Right lobe of liver (tissue), 6 donors: ENCODE measurements around the gene ALKBH7. TPM values are rescaled to one million over a fixed set of nuclear protein-coding genes. Genes with fewer than 3 reads are reported as not detected.

ENCODE experiments used
- ATAC-seq, 4 donors: fragments of 200-7000 bp; cut with Tn5 transposase; one replicate each; pipeline ENCODE4 v1.9.1; 2020; ENCODE audit warnings: mild to moderate bottlenecking in 4 of 4, moderate library complexity in 4 of 4
- DNase-seq, 3 donors: peaks; one replicate each; pipeline ENCODE4 v3.0.0-alpha.2; 2020
- H3K27ac ChIP-seq, 3 donors: fragments of 200-600 bp; one replicate each; pipeline ENCODE4 v1.8.0; 2022
- H3K27me3 ChIP-seq, 2 donors: fragments of 200-600 bp; one replicate each; pipeline ENCODE4 v1.8.0; 2022
- H3K36me3 ChIP-seq, 4 donors: fragments of 200-600 bp; sonication (generic) in 1 of 4; one replicate each; pipeline versions ENCODE4 v1.5.1 to v1.8.0; 2017 to 2022; ENCODE audit warnings: control low read depth in 1 of 4
- H3K4me1 ChIP-seq, 4 donors: fragments of 200-600 bp; sonication (generic) in 1 of 4; one replicate each; pipeline versions ENCODE4 v1.5.1 to v1.8.0; 2017 to 2022; ENCODE audit warnings: control low read depth in 1 of 4
- H3K4me3 ChIP-seq, 3 donors: fragments of 200-600 bp; one replicate each; pipeline ENCODE4 v1.8.0; 2022
- H3K9me3 ChIP-seq, 4 donors: fragments of 200-600 bp; sonication (generic) in 1 of 4; one replicate each; pipeline versions ENCODE4 v1.5.1 to v1.8.0; 2017 to 2022; ENCODE audit warnings: control low read depth in 1 of 4
- POLR2A ChIP-seq: fragments of 450-650 bp; IDR thresholded peaks from one replicate; pipeline ENCODE4 v1.6.1; 2017; ENCODE audit warnings: antibody characterized with exemption, mild to moderate bottlenecking
- WGBS: methylation state at CpG from one replicate; pipeline ENCODE4 v1.1.6; 2018; ENCODE audit warnings: low coverage, low lambda C conversion rate; ENCODE audit not compliant: insufficient coverage; ENCODE audit errors: missing lambda C conversion rate; 5-methylcytosine and 5-hydroxymethylcytosine counted together
- intact Hi-C, 2 donors: fragments of 100-400 bp; cut with DNase I; formaldehyde crosslinking; loops; one replicate each; pipeline versions ENCODE4 v1.11.2 to v1.14.1; 2022
- total RNA-seq, 6 experiments: library from RNA; depleted of rRNA in 2 of 6; stranded (reverse); fragments of >200 nt in 2 of 6; fragmentation: NEBNext Ultra II Directional in 3 of 6; extraction: Animal tissue kit (Norgen Biotek cat#: 25700) in 3 of 6; gene quantifications; one replicate each; pipeline versions ENCODE4 v1.1.0 to v1.2.4, GENCODE V29; 2016 to 2023
- TF ChIP-seq, protein P1 (sequence below), 4 donors: fragments of 200-600 bp in 3 of 4; fragments of 450-650 bp in 1 of 4; IDR thresholded peaks; one replicate each; pipeline versions ENCODE4 v1.5.1 to v1.8.0; 2016 to 2022; ENCODE audit warnings: antibody characterized with exemption in 4 of 4, mild to moderate bottlenecking in 2 of 4
- donor health status: DM: no; HTN: yes; CAD: no.
- donor health status: DM: no; HTN: no; CAD: no.
- donor health status: DM: no; HTN: no; CAD: no.
- donor health status: DM: no; HTN: yes; CAD: no.
- donor health status: DM: no; HTN: yes; CAD: no.

ALKBH7 gene
- total RNA-seq, 6 experiments from 2014 or later, result 60.7 to 78.4 (median 72.2) TPM

DNA sequence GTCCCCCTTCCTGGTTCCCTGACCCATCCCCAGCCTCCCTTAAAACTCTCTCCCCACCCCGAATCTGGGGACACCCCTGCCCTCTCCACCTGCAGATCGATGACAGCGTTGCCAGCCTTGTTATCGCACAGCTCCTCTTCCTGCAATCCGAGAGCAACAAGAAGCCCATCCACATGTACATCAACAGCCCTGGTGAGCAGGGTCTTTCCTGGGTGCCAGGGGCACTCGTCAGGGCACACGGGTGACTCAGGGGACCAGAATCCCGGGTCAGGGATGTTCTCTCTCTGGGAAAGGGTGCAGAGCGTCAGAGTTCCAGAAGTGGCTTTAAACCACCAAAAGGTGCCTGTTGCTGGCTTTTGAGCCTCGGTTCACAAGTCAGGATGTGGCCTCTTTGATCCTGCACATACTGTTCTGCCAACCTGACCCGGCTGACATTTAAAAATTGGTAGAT is 10.2 kb upstream of the ALKBH7 start:
- peak overlapping the region in 2 of 3 donors; percentile 10 to 83 for H3K27ac ChIP-seq

DNA sequence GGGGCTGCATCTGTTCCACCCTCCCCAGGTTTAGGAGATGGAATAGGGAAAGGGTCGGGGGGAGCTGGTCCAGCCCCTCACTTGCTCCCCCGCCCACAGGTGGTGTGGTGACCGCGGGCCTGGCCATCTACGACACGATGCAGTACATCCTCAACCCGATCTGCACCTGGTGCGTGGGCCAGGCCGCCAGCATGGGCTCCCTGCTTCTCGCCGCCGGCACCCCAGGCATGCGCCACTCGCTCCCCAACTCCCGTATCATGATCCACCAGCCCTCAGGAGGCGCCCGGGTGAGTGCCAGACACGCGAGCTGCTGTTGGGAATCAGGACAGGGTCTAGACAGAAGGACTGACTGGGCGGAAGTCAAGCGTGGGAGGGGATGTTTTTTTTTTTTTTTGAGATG is 8.2 kb upstream of the ALKBH7 start:
- no peak for DNase-seq
- Histone ChIP-seq H3K4me1 (peaks cover 0 to 8% (median 3%) of the 10 kb centered on the region in 4 donors), H3K4me3 (no peak overlapping the region), H3K27ac (no peak overlapping the region), H3K36me3 (peaks cover 0 to 37% (median 11%) of the 10 kb centered on the region in 4 donors), H3K9me3 (no peaks in the 10 kb centered on the region), H3K27me3 (no peaks in the 10 kb centered on the region)
- TF ChIP-seq, protein P1, sequence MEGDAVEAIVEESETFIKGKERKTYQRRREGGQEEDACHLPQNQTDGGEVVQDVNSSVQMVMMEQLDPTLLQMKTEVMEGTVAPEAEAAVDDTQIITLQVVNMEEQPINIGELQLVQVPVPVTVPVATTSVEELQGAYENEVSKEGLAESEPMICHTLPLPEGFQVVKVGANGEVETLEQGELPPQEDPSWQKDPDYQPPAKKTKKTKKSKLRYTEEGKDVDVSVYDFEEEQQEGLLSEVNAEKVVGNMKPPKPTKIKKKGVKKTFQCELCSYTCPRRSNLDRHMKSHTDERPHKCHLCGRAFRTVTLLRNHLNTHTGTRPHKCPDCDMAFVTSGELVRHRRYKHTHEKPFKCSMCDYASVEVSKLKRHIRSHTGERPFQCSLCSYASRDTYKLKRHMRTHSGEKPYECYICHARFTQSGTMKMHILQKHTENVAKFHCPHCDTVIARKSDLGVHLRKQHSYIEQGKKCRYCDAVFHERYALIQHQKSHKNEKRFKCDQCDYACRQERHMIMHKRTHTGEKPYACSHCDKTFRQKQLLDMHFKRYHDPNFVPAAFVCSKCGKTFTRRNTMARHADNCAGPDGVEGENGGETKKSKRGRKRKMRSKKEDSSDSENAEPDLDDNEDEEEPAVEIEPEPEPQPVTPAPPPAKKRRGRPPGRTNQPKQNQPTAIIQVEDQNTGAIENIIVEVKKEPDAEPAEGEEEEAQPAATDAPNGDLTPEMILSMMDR (IDR thresholded peaks at IDR 0.05), result no peak
- TF ChIP-seq POLR2A, result no peak
- intact Hi-C loops, result no loop called here
- no peak for ATAC-seq
- 94% methylated on average over 9 of the region's 21 CpGs for WGBS

More for the DNA sequence above, 10.2 kb upstream of the ALKBH7 start:
- 7% methylated on average over 9 of the region's 11 CpGs for WGBS
- peak in 2 of 4 donors; percentile 6 to 11 for ATAC-seq
- no peaks in the 10 kb centered on the region for H3K9me3 ChIP-seq
- H3K4me3 ChIP-seq, result peak overlapping the region; percentile 70 to 97 (median 93)
- H3K36me3 ChIP-seq, result peaks cover 0 to 28% (median 5%) of the 10 kb centered on the region in 4 donors
- intact Hi-C loops, result no loop called here
- no peak for DNase-seq
- no peak for TF ChIP-seq POLR2A
- TF ChIP-seq, protein P1 (IDR thresholded peaks at IDR 0.05), result no peak
- peaks cover 0 to 8% (median 3%) of the 10 kb centered on the region in 4 donors for H3K4me1 ChIP-seq
- H3K27me3 ChIP-seq, result no peaks in the 10 kb centered on the region

DNA sequence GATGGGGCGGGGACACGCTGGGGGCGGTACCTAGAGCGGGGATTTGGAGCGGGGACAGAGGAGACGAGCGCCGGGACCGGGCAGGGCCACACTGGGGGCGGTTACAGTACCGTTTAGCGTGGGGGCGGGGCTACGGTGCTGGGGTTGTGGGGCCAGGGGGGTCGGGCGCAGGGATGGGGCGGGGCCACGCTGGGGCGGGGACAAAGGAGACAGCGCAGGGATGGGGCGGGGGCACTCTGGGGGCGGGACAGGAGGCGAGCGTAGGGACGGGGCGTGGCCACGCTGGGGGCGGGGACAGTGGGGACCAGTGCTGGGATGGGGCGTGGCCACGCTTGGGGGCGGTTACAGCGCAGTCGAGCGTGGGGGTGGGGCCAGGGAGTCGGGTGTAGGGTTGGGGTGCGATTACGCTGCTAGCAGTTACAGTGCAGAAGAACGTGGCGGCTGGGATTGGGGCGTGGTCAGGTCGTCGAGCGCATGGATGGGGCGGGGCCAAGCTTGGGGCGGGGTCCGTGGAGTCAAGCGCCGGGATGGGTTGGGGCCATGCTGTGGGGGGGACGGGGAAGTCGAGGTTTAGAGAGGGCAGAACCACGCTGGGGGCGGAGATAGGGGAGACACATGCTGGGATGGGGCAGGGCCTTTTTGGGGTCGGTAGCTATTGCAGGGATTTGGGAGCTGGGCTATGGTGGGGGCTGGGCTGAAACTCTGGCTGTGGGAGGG is 660 bp downstream of the ALKBH7 start:
- H3K27me3 ChIP-seq, result no peaks in the 10 kb centered on the region
- peaks cover 0 to 7% (median 3%) of the 10 kb centered on the region in 4 donors for H3K4me1 ChIP-seq
- ATAC-seq (peak; percentile 80 to 87 (median 81)), DNase-seq (peak; percentile 99)
- peak overlapping the region; percentile 77 to 98 (median 94) for H3K27ac ChIP-seq
- intact Hi-C loops, result no loop called here
- peak overlapping the region; percentile 46 to 96 (median 94) for H3K4me3 ChIP-seq
- no peaks in the 10 kb centered on the region for H3K9me3 ChIP-seq
- 0% methylated on average over 34 of the region's 53 CpGs for WGBS
- H3K36me3 ChIP-seq, result peaks cover 0 to 15% (median 2%) of the 10 kb centered on the region in 4 donors
- TF ChIP-seq, protein P1 (IDR thresholded peaks at IDR 0.05), result no peak
- TF ChIP-seq POLR2A, result no peak

DNA sequence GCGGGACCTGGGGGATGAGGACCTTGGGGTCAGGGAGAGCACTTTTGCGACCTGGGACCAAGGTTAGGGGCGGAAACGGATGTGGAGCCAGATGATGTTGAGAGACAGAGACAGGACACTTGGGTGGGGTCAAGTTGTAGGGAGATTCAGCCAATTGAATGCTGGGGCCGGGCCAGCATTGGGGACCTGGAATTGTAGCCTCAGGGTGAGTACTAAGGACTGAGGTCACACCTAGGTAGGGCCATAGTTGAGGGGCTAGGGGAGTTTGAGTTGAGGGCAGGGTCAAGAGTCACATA is 1.2 kb downstream of the ALKBH7 start:
- Histone ChIP-seq H3K27me3 (no peaks in the 10 kb centered on the region), H3K9me3 (no peaks in the 10 kb centered on the region), H3K4me3 (peak overlapping the region in 2 of 3 donors; percentile 16 to 96), H3K4me1 (peaks cover 0 to 7% (median 3%) of the 10 kb centered on the region in 4 donors), H3K27ac (no peak overlapping the region), H3K36me3 (peaks cover 0 to 10% (median 0%) of the 10 kb centered on the region in 4 donors)
- ATAC-seq, result no peak
- no peak for DNase-seq
- WGBS, result 32% methylated on average over 5 of the region's 5 CpGs
- no peak for TF ChIP-seq POLR2A
- TF ChIP-seq, protein P1 (IDR thresholded peaks at IDR 0.05), result no peak
- intact Hi-C loops, result no loop called here
